Cardiac muscle cell (in vitro differentiated cells and primary cell): ENCODE data around the gene NR6A1. TPM values are rescaled to one million over a fixed set of nuclear protein-coding genes. Genes with fewer than 3 reads are reported as not detected.

Experiments used
- DNase-seq, 2 donors: peaks; one replicate each; pipeline versions ENCODE4 v3.0.0 to v3.0.0-alpha.2; 2010 to 2017; ENCODE audit warnings: low read depth in 1 of 2, low spot score in 1 of 2
- H3K27ac ChIP-seq: fragments of 200-600 bp; sonication (generic); 2 replicates; pipeline ENCODE4 v1.5.1; 2016
- H3K27me3 ChIP-seq: fragments of 200-600 bp; sonication (generic); 2 replicates; pipeline ENCODE4 v1.6.0; 2016; ENCODE audit warnings: control low read depth
- H3K36me3 ChIP-seq: fragments of 200-600 bp; sonication (generic); 2 replicates; pipeline ENCODE4 v1.5.1; 2016; ENCODE audit warnings: control low read depth
- H3K4me1 ChIP-seq: fragments of 200-600 bp; sonication (generic); 2 replicates; pipeline ENCODE4 v1.8.1; 2017; ENCODE audit warnings: low read depth, mild to moderate bottlenecking, mixed run types
- H3K4me3 ChIP-seq: fragments of 200-600 bp; sonication (generic); 2 replicates; pipeline ENCODE4 v1.5.1; 2016; ENCODE audit warnings: mild to moderate bottlenecking
- H3K9me3 ChIP-seq: fragments of 200-600 bp; sonication (generic); 2 replicates; pipeline ENCODE4 v1.5.1; 2017; ENCODE audit warnings: low read depth, mild to moderate bottlenecking, control low read depth
- CTCF ChIP-seq: IDR thresholded peaks from 2 replicates; pipeline ENCODE4 v1.5.1; 2012; ENCODE audit warnings: low read depth, mild to moderate bottlenecking, low read length
- polyA plus RNA-seq: library from polyadenylated mRNA; unstranded; fragments of >200 nt; fragmentation: Nextera tagmentation; extraction: Ambion mirVana; gene quantifications from 2 replicates; pipeline ENCODE4 v1.2.1, GENCODE V29; 2016
- total RNA-seq: library from RNA; depleted of rRNA; stranded (reverse); fragments of >200 nt; gene quantifications from 2 replicates; pipeline ENCODE4 v1.2.3, GENCODE V29; 2016

NR6A1 gene
- total and polyA plus RNA-seq, 2 experiments from 2014 or later: 3.2 to 19.8 TPM

- no peaks in the 10 kb centered on the region for H3K27me3 ChIP-seq
- H3K4me3 ChIP-seq: peak overlapping the region; percentile 32
Measured at GRCh38 chr9:124660341-124660801, 110.7 kb downstream of the NR6A1 start.

GRCh38 chr9:124659099-124659659, 111.9 kb downstream of the NR6A1 start:
- Histone ChIP-seq H3K4me3 (peak overlapping the region; percentile 32), H3K4me1 (peaks cover 33% of the 10 kb centered on the region), H3K9me3 (no peaks in the 10 kb centered on the region), H3K27me3 (no peaks in the 10 kb centered on the region), H3K36me3 (no peaks in the 10 kb centered on the region), H3K27ac (peak overlapping the region; percentile 97)
- no peak for TF ChIP-seq CTCF
- DNase-seq: peak; percentile 84 to 96

More at GRCh38 chr9:124660341-124660801, 110.7 kb downstream of the NR6A1 start:
- peak; percentile 23 to 71 for DNase-seq
- H3K36me3 ChIP-seq: no peaks in the 10 kb centered on the region
- no peak for TF ChIP-seq CTCF
- H3K4me1 ChIP-seq: peaks cover 33% of the 10 kb centered on the region
- H3K9me3 ChIP-seq: no peaks in the 10 kb centered on the region
- peak overlapping the region; percentile 97 for H3K27ac ChIP-seq

- no peaks in the 10 kb centered on the region for H3K27me3 ChIP-seq
- no peak for TF ChIP-seq CTCF
- peak overlapping the region; percentile 97 for H3K27ac ChIP-seq
- H3K4me1 ChIP-seq: peaks cover 33% of the 10 kb centered on the region
- H3K4me3 ChIP-seq: peak overlapping the region; percentile 32
- H3K9me3 ChIP-seq: no peaks in the 10 kb centered on the region
- no peaks in the 10 kb centered on the region for H3K36me3 ChIP-seq
- peak; percentile 87 to 97 for DNase-seq
Measured at GRCh38 chr9:124658165-124659017, 112.7 kb downstream of the NR6A1 start.

- Histone ChIP-seq H3K27ac (peak overlapping the region; percentile 97), H3K4me3 (no peak overlapping the region), H3K36me3 (no peaks in the 10 kb centered on the region), H3K27me3 (no peaks in the 10 kb centered on the region), H3K4me1 (peaks cover 39% of the 10 kb centered on the region), H3K9me3 (no peaks in the 10 kb centered on the region)
- no peak for TF ChIP-seq CTCF
- no peak for DNase-seq
Measured at GRCh38 chr9:124657516-124657915, 113.6 kb downstream of the NR6A1 start.

GRCh38 chr9:124654431-124654830, 116.7 kb downstream of the NR6A1 start:
- DNase-seq: no peak
- H3K4me3 ChIP-seq: no peak overlapping the region
- H3K36me3 ChIP-seq: no peaks in the 10 kb centered on the region
- TF ChIP-seq CTCF: no peak
- H3K27me3 ChIP-seq: no peaks in the 10 kb centered on the region
- no peak overlapping the region for H3K27ac ChIP-seq
- no peaks in the 10 kb centered on the region for H3K9me3 ChIP-seq
- peaks cover 29% of the 10 kb centered on the region for H3K4me1 ChIP-seq
